NCI-H748 (cell line): Measurements from ENCODE around the gene AMBRA1.

Experiments used
- DNase-seq: peaks from one replicate; lab custom pipeline; 2025; ENCODE audit not compliant: unreplicated experiment; lab: John Stamatoyannopoulos, UW

Gene AMBRA1

DNA sequence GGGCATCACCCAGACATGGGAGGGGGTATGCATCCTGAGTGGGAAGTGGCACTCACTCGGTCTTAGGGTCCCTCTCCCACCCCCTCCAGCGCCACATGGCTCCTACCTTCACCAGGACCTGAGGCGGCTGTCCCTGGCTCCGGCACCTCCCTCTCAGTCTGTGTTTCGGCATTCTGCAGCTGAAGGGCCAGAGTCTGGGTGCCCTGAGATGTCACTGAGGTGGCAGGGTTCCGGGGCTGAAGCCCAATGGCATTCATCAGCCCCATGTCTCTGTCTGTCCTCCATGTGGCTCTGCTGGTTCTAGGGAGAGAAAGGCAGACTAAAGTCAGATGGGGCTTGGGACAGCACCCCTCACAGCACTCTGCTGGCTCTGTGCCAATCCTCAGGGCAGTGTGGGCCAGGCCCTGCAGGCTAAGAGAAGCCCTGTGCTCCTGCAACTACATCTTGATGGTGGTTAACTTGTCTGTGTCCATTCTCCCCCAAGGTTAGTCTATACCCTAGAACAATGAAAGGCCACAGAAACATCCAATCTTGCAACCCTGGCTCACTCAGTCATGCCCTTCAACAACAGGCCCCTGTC, 185.3 kb downstream of the AMBRA1 start:
- DNase-seq, result no peak

- no peak for DNase-seq
These were observed 186.2 kb downstream of the AMBRA1 start for GRCh38 chr11:46407635-46408034.

- no peak for DNase-seq
These were observed 189.3 kb downstream of the AMBRA1 start for GRCh38 chr11:46404476-46405017.

GRCh38 chr11:46402957-46403902, 190.6 kb downstream of the AMBRA1 start:
- no peak for DNase-seq

DNA sequence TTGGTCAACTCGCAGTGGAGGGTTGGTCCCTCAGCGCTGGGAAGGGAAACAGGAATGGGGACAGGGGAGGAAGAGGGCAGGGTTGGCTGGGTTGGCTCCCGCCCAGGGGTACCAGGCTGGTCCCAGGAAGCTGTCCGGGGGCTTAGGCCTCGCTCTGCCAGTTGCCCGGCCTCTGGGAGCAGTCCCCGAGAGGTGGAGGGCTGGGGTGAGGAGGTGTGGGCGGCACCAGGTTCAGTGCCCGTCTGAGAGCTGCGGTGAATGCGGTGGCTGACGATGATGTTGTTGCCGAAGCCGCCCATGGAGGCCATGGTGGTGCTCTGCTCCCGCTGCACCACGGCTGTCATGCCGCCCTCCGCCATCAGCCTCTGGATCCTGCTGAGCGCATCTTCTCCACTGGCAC, 196.3 kb downstream of the AMBRA1 start:
- no peak for DNase-seq

- no peak for DNase-seq
These were observed 200.1 kb downstream of the AMBRA1 start for GRCh38 chr11:46393759-46394158.

- no peak for DNase-seq
These were observed 200.6 kb downstream of the AMBRA1 start for GRCh38 chr11:46393231-46393616.

GRCh38 chr11:46392421-46393230, 201.2 kb downstream of the AMBRA1 start:
- DNase-seq, result peak; percentile 60

DNA sequence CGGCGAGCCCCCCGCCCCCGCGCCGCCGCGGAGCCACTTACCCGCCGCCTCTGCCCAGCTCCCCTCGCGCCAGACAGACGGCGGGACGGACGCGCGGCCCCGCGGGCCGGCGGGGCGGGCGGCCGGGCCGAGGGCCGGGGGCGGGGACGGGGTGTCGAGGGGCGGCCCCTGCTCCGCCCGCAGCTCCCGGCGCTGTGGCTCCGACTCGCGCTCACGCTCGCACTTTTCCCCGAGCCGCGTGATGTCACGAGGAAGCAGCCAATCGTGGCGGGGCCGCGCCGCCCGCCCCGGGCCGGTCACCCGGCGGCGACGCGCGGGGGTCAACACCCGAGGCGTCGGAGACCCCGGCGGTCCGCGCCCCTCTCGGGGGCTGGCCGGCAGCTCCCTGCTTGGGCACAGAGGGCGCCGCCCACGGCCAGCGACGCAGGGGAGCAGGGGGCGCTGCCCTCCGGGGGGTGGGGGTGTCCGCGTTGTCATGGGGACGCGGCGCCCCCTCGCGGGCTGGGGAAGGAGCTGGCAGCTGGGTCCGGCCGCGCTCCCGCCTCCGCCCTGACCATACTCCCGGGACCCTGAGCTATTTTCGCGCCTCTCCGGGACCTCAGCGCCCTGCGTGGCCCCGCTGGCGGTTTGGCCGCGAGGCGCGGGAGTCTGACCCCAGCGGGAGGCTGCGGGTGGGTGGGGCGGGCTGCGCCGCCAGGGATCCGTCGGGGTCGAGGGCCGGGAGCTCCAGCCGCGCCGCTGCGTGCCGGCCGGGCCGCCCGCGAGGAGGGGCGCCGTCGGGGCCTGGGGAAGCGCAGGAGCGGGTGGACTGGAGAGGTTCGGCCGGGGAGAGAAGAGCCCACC, 202.0 kb downstream of the AMBRA1 start, which contains the start of gene CHRM4:
Gene CHRM4 (minus strand): TSS at position 199 of the 843 bp plus-strand sequence. CDS start 5,219 bp downstream, outside the sequence.
- peak; percentile 90 for DNase-seq

DNA sequence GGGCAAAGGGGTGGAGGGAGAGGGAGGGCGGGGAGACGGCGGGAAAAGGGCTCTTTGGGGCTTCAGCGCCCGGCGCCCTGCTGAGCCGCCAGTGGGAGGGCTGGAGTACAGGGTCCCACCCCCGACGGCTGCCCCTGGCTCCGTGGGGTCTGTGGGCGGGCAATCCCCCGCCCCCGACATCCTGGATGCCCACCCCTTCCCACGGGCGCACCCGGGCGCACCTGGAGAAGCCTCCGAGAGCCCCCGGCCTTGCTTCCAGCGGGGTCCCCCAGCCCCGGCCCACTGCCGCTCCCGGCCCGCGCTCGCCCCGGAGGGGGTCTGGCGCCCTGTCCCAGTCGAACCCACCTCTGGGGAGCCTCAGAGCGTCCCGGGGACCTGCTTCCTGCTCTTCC, 202.6 kb downstream of the AMBRA1 start:
- no peak for DNase-seq

GRCh38 chr11:46390331-46391171, 203.3 kb downstream of the AMBRA1 start:
- DNase-seq, result peak; percentile 55

DNA sequence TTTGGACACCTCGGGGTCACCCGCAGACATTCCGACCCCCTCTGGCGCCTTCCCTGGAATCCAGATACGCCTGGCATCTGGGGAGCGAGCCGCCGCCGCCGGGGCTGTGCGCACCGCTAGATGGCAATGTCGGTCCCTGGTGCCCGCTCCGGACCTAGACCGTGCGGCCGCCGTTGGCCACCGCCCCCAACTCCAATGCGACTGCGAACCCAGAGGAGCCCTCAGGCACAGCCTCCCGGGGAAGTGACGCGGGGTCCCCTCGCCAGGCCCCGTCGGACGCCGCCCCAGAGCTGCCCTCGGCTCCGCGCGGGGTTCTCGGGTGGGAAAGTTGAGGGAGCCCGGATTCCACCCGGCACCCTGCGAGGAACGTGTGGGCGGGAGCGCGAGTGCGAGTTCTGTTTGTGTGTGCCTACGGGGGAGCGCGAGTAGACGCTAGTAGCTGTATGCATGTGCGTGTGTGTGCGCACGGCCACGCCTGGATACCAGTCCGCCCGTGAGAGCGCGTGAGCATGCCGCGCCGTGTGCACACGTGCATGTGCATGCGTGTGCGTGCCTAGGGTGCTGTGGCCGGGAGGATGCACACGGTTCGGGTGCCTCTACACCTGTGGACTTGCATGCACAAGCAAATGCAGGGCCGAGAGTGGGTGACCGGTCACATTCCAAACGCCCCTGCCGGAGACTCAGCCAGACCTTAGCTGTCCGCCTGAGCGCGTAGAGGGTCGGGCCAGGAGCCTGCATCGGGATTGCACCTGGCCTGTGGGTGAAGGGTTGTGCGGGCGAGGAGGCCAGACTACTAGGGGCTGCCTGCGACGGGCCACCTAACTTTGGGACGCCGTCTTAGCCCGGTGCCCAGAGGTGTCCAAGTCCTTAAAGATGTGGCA, 204.1 kb downstream of the AMBRA1 start:
- peak; percentile 84 for DNase-seq

DNA sequence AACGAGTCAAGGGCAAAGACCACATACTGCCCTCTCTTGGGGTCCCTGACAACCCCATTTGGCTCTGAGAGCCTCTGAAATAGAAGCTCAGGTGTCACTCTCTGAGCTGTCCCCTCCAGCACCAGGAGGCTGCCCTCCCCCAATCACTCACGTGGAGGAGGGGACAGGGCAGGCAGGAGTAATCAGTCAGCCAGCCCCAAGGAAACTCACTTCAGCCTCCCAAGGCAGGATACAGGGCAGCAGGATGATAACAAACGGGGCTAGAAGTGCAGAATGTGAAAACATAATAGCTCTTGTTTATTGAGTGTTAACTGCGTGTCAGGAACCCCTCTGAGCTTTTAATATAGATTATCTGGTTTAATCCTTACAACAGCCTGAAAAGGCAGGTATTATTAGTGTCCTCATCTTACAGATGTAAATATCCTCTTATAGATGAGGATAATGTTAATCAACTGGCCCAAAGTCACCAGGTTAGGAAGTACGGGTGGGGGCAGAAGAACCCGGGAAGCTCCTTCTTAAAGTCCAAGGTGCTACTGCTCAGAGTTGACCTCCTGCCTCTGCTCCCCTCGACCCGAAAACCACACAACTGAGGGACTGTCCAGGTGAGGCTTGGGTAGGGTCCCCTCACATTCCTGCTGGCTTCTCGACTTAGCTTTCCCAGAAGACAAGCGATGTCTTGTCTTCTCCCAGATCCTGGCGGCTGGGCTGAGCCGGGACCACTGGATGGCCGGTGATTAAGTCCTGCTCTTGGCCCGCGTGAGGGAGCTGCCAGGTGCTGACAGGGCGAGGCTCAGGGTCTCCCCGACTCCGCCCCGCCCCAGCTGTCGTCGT, 205.0 kb downstream of the AMBRA1 start:
- DNase-seq, result no peak

GRCh38 chr11:46387919-46388618, 205.8 kb downstream of the AMBRA1 start:
- DNase-seq, result no peak

GRCh38 chr11:46387456-46387855, 206.4 kb downstream of the AMBRA1 start:
- no peak for DNase-seq

- DNase-seq, result no peak
These were observed 207.1 kb downstream of the AMBRA1 start for GRCh38 chr11:46386674-46387073.

DNA sequence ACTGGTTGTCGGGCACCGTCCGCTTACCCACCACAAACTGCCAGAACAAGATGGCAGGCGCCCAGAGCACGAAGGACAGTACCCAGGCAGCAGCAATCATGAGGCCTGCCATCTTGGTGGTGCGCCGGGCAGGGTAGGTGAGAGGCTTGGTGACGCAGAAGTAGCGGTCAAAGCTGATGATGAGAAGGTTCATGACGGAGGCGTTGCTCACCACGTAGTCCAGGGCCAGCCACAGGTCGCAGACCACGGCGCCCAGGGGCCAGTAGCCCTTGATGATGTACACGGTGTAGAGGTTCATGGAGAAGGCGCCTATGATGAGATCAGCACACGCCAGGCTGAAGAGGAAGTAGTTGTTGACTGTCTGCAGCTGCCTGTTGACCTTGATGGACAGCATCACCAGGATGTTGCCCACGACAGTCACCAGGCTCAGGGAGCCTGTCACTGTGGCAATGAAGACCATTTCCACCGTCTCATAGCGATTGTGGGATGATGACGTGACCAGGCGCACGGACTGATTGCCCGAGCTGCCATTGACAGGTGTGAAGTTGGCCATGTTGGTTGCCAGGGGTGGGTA, 207.7 kb downstream of the AMBRA1 start:
- no peak for DNase-seq
